Activated T-cell treated with anti-CD3 and anti-CD28 coated beads for 48 hours (primary cell): ENCODE measurements around the gene CPNE7.

Experiments used
- DNase-seq: peaks from one replicate; pipeline ENCODE4 v3.0.0-alpha.2; 2020; ENCODE audit warnings: low read depth

CPNE7 gene

DNA sequence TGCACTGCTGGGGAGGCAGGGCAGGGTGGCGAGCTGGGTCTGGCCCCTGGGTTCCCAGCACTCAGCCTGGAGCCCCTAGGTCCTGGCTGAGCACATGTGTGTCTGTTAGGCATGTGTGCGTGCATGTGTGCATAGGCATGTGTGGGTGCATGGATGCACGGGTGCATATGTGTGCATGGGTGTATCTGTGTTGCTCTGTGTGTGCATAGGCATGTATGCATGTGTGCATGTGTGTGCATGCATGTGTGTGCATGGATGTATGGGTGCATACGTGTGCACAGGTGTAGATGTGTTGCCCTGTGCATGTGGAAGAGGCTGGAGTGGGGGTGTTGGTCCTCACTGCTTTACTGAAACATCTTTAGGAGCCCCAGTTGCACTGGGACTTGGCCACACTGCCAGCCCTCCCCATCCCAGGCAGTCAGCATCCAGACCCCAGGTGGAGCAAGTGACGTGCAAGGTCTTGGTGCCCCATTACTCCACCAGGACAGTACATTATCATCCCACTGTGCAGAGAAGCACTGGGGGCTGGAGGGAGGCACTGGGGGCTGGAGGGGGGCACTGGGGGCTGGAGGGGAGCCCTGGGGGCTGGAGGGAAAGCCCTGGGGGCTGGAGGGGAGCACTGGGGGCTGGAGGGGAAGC is 27.5 kb downstream of the CPNE7 start:
- DNase-seq = no peak

- DNase-seq = no peak
Observed at GRCh38 chr16:89604764-89605163, 29.2 kb downstream of the CPNE7 start.

GRCh38 chr16:89605186-89605970 is 29.8 kb downstream of the CPNE7 start:
- no peak for DNase-seq

- no peak for DNase-seq
Observed at GRCh38 chr16:89606006-89606405, 30.4 kb downstream of the CPNE7 start.

- no peak for DNase-seq
Observed at GRCh38 chr16:89607453-89607852, 31.9 kb downstream of the CPNE7 start.

GRCh38 chr16:89607937-89608740 is 32.6 kb downstream of the CPNE7 start:
- no peak for DNase-seq

- no peak for DNase-seq
Observed at GRCh38 chr16:89610108-89610453, 34.5 kb downstream of the CPNE7 start.

- DNase-seq = no peak
Observed at GRCh38 chr16:89612415-89613166, 37.0 kb downstream of the CPNE7 start.

GRCh38 chr16:89613231-89613953 is 37.8 kb downstream of the CPNE7 start, which contains the start of gene DPEP1:
TSS of gene DPEP1 (plus strand) at chr16:89613642. CDS start at chr16:89630411, 16,769 bp downstream.
- no peak for DNase-seq

DNA sequence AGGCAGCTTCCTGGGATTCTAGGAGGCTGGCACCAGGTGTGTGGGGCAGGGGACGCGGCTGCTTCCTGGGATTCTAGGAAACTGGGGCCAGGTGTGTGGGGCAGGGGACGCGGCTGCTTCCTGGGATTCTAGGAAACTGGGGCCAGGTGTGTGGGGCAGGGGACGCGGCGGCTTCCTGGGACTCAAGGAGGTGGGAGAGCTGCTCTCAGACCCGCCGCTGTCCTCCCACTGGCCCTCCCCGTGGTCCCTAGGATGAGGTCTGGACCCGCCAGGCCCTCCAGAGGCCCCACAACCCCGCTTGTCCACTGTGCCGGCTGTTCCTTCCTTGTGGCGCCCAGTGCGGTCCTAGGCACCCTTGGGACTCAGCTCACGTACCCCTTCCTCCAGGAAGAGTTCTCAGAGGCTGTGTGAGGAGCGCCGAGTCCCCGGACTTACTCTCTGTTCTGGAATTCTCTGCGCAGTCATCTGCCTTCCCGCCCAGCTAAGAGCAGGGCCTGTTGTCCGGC is 38.4 kb downstream of the CPNE7 start:
- no peak for DNase-seq

DNA sequence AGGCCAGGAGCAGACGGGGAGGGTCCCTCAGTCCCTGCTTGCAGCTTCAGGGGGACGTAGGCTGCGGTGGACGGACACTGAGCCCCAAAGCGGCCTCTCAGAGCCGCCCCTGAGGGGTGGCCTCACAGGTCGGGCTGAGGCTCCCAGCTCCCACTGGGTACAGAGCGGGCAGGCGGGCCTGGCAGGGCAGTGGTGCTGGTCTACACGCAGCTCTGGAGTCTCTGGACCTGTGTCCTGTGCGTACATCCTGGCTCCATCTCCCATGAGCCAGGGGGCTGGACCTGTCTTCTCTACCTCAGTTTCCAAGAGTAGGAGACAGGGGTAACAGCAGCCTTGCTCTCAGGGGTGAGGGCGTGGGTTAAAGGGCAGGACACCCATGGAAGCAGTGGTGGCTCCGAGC is 39.6 kb downstream of the CPNE7 start:
- no peak for DNase-seq

DNA sequence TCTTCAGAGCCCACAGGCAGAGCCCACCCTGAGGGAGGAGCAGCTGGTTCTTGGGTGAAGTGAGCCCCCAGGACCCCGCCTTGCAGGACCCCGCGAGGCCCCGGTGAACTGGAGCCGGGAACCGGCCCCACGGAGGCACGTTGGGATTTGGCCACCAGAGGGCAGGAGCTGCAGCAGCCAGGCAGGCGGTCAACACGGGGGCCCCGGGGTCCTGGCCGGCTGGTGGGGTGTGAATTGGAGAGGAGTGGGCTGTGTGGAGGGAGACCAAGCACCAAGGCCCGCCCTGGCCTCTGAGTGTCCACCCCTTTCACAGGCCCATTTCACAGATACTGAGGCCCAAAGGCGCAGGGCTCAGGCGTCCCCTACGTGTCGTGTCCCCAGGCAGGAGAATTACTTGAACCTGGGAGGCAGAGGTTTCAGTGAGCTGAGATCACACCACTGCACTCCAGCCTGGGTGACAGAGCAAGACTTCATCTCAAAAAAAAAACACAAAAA is 40.1 kb downstream of the CPNE7 start:
- no peak for DNase-seq

DNA sequence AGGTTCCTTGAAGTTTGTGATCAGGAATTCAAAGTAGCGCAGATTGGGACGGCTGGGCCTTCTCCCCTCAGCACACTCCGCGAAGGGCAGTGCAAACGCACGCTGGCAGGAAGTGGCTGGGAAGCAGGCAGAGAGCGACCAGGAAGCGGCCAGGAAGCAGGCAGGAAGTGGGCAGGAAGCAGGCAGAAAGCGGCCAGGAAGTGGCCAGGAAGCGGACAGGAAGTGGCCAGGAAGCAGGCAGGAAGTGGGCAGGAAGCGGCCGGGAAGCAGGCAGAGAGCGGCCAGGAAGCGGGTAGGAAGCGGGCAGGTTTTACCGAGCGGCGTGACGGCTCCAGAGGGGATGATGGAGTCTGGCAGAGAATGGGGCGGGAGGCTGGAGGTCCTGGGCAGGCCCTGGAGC is 41.1 kb downstream of the CPNE7 start:
- DNase-seq = no peak

GRCh38 chr16:89617036-89617435 is 41.5 kb downstream of the CPNE7 start:
- no peak for DNase-seq

DNA sequence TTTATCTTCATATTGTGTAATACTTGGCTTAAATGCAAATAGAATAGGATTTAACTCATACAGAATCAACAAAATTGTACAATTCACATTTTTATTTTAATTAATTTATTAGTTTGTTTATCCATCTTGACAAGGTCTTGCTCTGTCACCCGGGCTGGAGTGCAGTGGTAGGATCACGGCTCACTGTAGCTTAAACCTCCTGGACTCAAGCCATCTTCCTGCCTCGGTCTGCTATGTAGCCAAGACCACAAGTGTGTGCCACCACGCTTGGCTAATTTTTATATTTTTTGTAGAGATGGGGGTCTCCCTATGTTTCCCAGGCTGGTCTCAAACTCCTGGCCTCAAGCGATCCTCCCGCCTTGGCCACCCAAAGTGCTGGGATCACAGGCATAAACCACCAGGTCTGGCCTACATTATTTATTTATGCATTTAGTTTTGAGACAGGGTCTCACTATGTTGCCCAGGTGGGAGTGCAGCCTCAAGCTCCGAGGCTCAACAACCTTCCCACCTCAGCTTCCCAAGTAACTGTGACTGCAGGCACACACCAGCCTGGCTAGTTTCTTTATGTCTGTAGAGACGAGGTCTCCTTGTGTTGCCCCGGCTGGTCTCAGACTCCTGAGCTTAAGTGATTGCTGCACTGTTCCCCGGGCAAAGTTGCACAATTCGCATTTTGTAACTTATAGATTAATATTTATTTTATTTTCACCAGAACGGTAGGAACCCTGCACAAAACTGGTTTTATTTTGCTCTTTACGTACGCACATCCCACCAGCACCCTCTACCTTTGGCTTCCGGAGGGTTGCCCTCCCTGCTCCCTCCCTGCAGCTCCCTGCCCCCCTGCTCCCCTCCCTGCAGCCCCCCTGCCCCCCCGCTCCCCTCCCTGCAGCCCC is 42.8 kb downstream of the CPNE7 start:
- no peak for DNase-seq

- DNase-seq = no peak
Observed at GRCh38 chr16:89619840-89620239, 44.3 kb downstream of the CPNE7 start.

DNA sequence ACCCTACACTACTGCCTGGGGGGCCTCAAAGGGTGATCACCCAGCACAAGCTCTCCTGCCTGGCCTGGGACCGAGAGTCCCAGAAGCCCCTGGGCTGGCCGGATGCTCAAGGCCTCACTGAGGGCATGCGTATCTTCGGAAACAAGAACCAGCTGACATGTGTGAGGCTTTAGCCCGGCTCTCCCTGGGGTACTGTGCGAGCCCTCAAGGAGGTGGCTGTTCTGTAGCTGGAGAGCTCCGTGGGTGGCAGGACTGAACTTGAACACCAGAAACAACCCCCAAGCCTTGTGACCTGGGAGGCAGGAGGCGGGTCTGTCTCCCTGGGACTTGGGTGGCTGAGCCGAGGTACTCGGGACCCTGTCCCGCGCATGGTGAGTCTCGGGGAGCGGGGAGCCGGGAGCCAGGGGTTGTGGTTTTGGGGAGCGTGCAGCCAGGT is 44.9 kb downstream of the CPNE7 start:
- DNase-seq = no peak

DNA sequence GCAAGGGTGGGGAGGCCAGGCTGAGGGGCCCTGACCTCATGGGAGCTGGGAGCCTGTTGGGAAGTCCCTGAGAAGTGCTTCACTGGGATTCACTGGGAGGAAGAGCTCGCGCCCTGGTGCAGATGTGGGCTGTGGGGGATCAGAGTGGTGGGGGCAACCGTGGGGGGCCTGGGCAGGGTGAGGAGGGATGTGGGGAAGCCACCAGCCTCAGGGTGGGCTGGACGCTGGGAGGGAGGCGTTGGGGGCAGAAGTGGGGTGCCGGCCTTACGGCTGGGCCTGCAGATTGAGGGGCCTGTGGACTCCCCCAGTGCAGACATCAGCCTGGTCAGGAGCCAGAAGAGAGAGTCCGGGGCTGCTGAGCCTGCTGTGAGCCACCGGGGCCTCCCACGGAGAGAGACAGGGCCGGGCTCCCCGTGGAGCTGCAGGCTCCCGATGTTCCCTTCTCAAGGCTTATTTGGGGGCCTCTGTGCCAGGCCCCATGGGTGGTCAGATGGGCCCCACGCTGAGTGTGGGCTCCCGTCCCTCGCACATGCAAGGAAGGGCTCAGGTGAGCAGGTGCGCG is 45.7 kb downstream of the CPNE7 start:
- no peak for DNase-seq

- DNase-seq = no peak
Observed at GRCh38 chr16:89621698-89622409, 46.3 kb downstream of the CPNE7 start.
